RWPE2 (cell line): ENCODE data around the gene OTOF.

Source experiments
- ATAC-seq: fragments of 200-7000 bp; cut with Tn5 transposase; 3 replicates; pipeline ENCODE4 v1.9.1; 2021; ENCODE audit warnings: low read depth
- DNase-seq: peaks from one replicate; pipeline ENCODE4 v3.0.0-alpha.2; 2020; ENCODE audit warnings: low spot score
- H3K27ac ChIP-seq: fragments of 450-650 bp; 2 replicates; pipeline ENCODE4 v1.5.1; 2017; ENCODE audit warnings: mild to moderate bottlenecking; ENCODE audit not compliant: poor library complexity, severe bottlenecking
- H3K27me3 ChIP-seq: fragments of 250-450 bp; sonication (Bioruptor Pico); 2 replicates; pipeline ENCODE4 v1.5.1; 2021; ENCODE audit warnings: mild to moderate bottlenecking, moderate library complexity; ENCODE audit not compliant: insufficient read depth, poor library complexity, severe bottlenecking
- H3K36me3 ChIP-seq: fragments of 250-450 bp; sonication (Bioruptor Pico); 2 replicates; pipeline ENCODE4 v1.5.1; 2020; ENCODE audit warnings: low read depth, mild to moderate bottlenecking, moderate library complexity
- H3K4me1 ChIP-seq: fragments of 250-450 bp; sonication (Bioruptor Pico); 2 replicates; pipeline ENCODE4 v1.5.1; 2021; ENCODE audit warnings: mild to moderate bottlenecking, moderate library complexity; ENCODE audit not compliant: insufficient read depth, poor library complexity, severe bottlenecking
- H3K4me3 ChIP-seq: fragments of 250-450 bp; sonication (Bioruptor Pico); 2 replicates; pipeline ENCODE4 v1.5.1; 2021; ENCODE audit warnings: mild to moderate bottlenecking, moderate library complexity; ENCODE audit not compliant: severe bottlenecking
- H3K9me3 ChIP-seq: fragments of 250-450 bp; sonication (Bioruptor Pico); 2 replicates; pipeline ENCODE4 v1.5.1; 2021; ENCODE audit warnings: mild to moderate bottlenecking, moderate library complexity; ENCODE audit not compliant: severe bottlenecking
- CTCF ChIP-seq: fragments of 450-650 bp; IDR thresholded peaks from one replicate; pipeline ENCODE4 v1.5.1; 2017; ENCODE audit warnings: mild to moderate bottlenecking, moderate library complexity; ENCODE audit not compliant: poor library complexity, severe bottlenecking

The OTOF gene

GRCh38 chr2:26506279-26506678 lies 28.4 kb upstream of the OTOF start:
- DNase-seq (no peak), ATAC-seq (no peak)
- Histone ChIP-seq H3K4me3 (no peak overlapping the region), H3K27me3 (no peaks in the 10 kb centered on the region), H3K27ac (no peak overlapping the region), H3K36me3 (no peaks in the 10 kb centered on the region), H3K9me3 (no peaks in the 10 kb centered on the region), H3K4me1 (no peaks in the 10 kb centered on the region)
- no peak for TF ChIP-seq CTCF

GRCh38 chr2:26504002-26504401 lies 26.1 kb upstream of the OTOF start:
- H3K36me3 ChIP-seq, result no peaks in the 10 kb centered on the region
- DNase-seq, result no peak
- no peak overlapping the region for H3K27ac ChIP-seq
- no peaks in the 10 kb centered on the region for H3K9me3 ChIP-seq
- no peaks in the 10 kb centered on the region for H3K27me3 ChIP-seq
- no peak for TF ChIP-seq CTCF
- no peak for ATAC-seq
- H3K4me3 ChIP-seq, result peak overlapping the region; percentile 34
- no peaks in the 10 kb centered on the region for H3K4me1 ChIP-seq

- ATAC-seq (peak; percentile 95), DNase-seq (peak; percentile 81)
- H3K27me3 ChIP-seq, result no peaks in the 10 kb centered on the region
- peak; percentile 91 for TF ChIP-seq CTCF
- H3K36me3 ChIP-seq, result no peaks in the 10 kb centered on the region
- no peaks in the 10 kb centered on the region for H3K4me1 ChIP-seq
- peak overlapping the region; percentile 34 for H3K4me3 ChIP-seq
- H3K9me3 ChIP-seq, result no peaks in the 10 kb centered on the region
- H3K27ac ChIP-seq, result no peak overlapping the region
These were observed 25.4 kb upstream of the OTOF start for GRCh38 chr2:26503231-26503880.

GRCh38 chr2:26500406-26500805 lies 22.5 kb upstream of the OTOF start:
- ATAC-seq (no peak), DNase-seq (no peak)
- H3K4me1 ChIP-seq, result no peaks in the 10 kb centered on the region
- no peaks in the 10 kb centered on the region for H3K9me3 ChIP-seq
- TF ChIP-seq CTCF, result no peak
- no peak overlapping the region for H3K4me3 ChIP-seq
- no peaks in the 10 kb centered on the region for H3K36me3 ChIP-seq
- no peak overlapping the region for H3K27ac ChIP-seq
- no peaks in the 10 kb centered on the region for H3K27me3 ChIP-seq

- no peak for DNase-seq
- ATAC-seq, result no peak
These were observed 17.9 kb upstream of the OTOF start for GRCh38 chr2:26495705-26496297.

More at GRCh38 chr2:26495705-26496297, 17.9 kb upstream of the OTOF start:
- Histone ChIP-seq H3K36me3 (no peaks in the 10 kb centered on the region), H3K27ac (no peak overlapping the region), H3K4me3 (no peak overlapping the region), H3K9me3 (no peaks in the 10 kb centered on the region), H3K4me1 (no peaks in the 10 kb centered on the region), H3K27me3 (no peaks in the 10 kb centered on the region)
- TF ChIP-seq CTCF, result no peak
